Fibroblast of lung (primary cell): ENCODE results near the gene MMP19.

Source experiments
- CTCF ChIP-seq, 2 donors: IDR thresholded peaks in 1 of 2; conservative IDR thresholded peaks in 1 of 2; 1 replicate in 1 of 2; 2 replicates in 1 of 2; pipeline ENCODE4 v1.5.1; 2011 to 2012; ENCODE audit warnings: low read length in 2 of 2, control low read depth in 1 of 2, inconsistent platforms in 1 of 2, low read depth in 1 of 2, mild to moderate bottlenecking in 1 of 2
- EZH2 ChIP-seq: IDR thresholded peaks from 2 replicates; pipeline ENCODE4 v1.5.1; 2012; ENCODE audit warnings: low read length, control low read depth, mild to moderate bottlenecking; ENCODE audit errors: missing control alignments

- TF ChIP-seq EZH2 (no peak), CTCF (conservative IDR thresholded peaks at IDR 0.05 in 1 of 2, IDR thresholded peaks at IDR 0.05 in 1 of 2; ENCODE audit: low read depth in 1 of 2, low read length in 2 of 2) (no peak)
Observed at GRCh38 chr12:55874443-55874842, 31.7 kb upstream of the MMP19 start.
